SK-N-SH (cell line): ENCODE data around the gene CDX1. TPM values are rescaled to one million over a fixed set of nuclear protein-coding genes. Genes with fewer than 3 reads are reported as not detected.

Experiments
- CTCF ChIA-PET: fragments of 300-600, 350-600 bp; formaldehyde crosslinking; extraction: SDS; loops from one replicate; lab custom pipeline; 2021; lab: Yijun Ruan, JAX
- POLR2A ChIA-PET: fragments of 350-600 bp; sonication (Branson Sonifier 250); formaldehyde crosslinking; extraction: SDS; loops from one replicate; lab custom pipeline; 2020; ENCODE audit warnings: antibody characterized with exemption, inconsistent platforms; lab: Yijun Ruan, JAX
- DNase-seq: peaks from one replicate; pipeline ENCODE4 v3.0.0; 2012
- H2AFZ ChIP-seq: fragments of 200-600 bp; sonication (generic); 2 replicates; pipeline ENCODE4 v1.8.1; 2016; ENCODE audit warnings: antibody characterized with exemption, mild to moderate bottlenecking, low read depth
- H3F3A ChIP-seq: fragments of 200-600 bp; sonication (generic); replicated peaks from 2 replicates; pipeline ENCODE3; 2016; ENCODE audit warnings: antibody characterized with exemption, mild to moderate bottlenecking; ENCODE audit not compliant: insufficient read depth
- H3K27ac ChIP-seq, 2 experiments: fragments of 200-500 bp in 1 of 2; fragments of 200-600 bp in 1 of 2; sonication (Bioruptor generic) in 1 of 2; sonication (generic), shearing (Covaris generic) in 1 of 2; 2 replicates each; pipeline versions ENCODE4 v1.5.1 to v1.6.1; 2014 to 2016; ENCODE audit warnings: low read depth in 2 of 2, inconsistent platforms in 1 of 2, low read length in 1 of 2, mild to moderate bottlenecking in 1 of 2, mixed read lengths in 1 of 2
- H3K27me3 ChIP-seq: fragments of 200-600 bp; sonication (generic), shearing (Covaris generic); 2 replicates; pipeline ENCODE4 v1.6.1; 2016; ENCODE audit warnings: mixed run types; ENCODE audit not compliant: insufficient read depth
- H3K36me3 ChIP-seq, 2 experiments: fragments of 200-500 bp in 1 of 2; fragments of 200-600 bp in 1 of 2; sonication (Bioruptor generic) in 1 of 2; sonication (generic) in 1 of 2; replicated peaks in 1 of 2; 2 replicates each; pipeline versions ENCODE3 to v1.5.1; 2014 to 2016; ENCODE audit warnings: low read length in 1 of 2, mild to moderate bottlenecking in 1 of 2; ENCODE audit not compliant: insufficient read depth in 2 of 2, control insufficient read depth in 1 of 2
- H3K4me1 ChIP-seq, 2 experiments: fragments of 200-500 bp in 1 of 2; fragments of 200-600 bp in 1 of 2; sonication (Bioruptor generic) in 1 of 2; sonication (generic), shearing (Covaris generic) in 1 of 2; 2 replicates each; pipeline versions ENCODE4 v1.5.1 to v1.6.1; 2014 to 2016; ENCODE audit warnings: low read depth in 1 of 2, low read length in 1 of 2, mixed run types in 1 of 2; ENCODE audit not compliant: insufficient read depth in 2 of 2, control insufficient read depth in 1 of 2
- H3K4me2 ChIP-seq: fragments of 200-600 bp; sonication (generic), shearing (Covaris generic); 2 replicates; pipeline ENCODE4 v1.6.1; 2017; ENCODE audit warnings: mixed run types
- H3K4me3 ChIP-seq, 2 experiments: fragments of 200-500 bp in 1 of 2; fragments of 200-600 bp in 1 of 2; sonication (Bioruptor generic) in 1 of 2; sonication (generic), shearing (Covaris generic) in 1 of 2; 2 replicates each; pipeline versions ENCODE4 v1.5.1 to v1.8.1; 2014 to 2016; ENCODE audit warnings: low read depth in 2 of 2, inconsistent platforms in 1 of 2, low read length in 1 of 2, mild to moderate bottlenecking in 1 of 2, mixed read lengths in 1 of 2, moderate library complexity in 1 of 2
- H3K79me2 ChIP-seq: fragments of 200-600 bp; sonication (generic); 2 replicates; pipeline ENCODE4 v1.8.1; 2017; ENCODE audit warnings: mild to moderate bottlenecking; ENCODE audit not compliant: insufficient read depth
- H3K9ac ChIP-seq: fragments of 200-600 bp; sonication (generic); 2 replicates; pipeline ENCODE4 v1.6.1; 2017; ENCODE audit warnings: mixed run types
- H3K9me2 ChIP-seq: fragments of 200-600 bp; sonication (generic); 2 replicates; pipeline ENCODE4 v1.6.1; 2017; ENCODE audit warnings: mixed run types
- H3K9me3 ChIP-seq: fragments of 200-600 bp; sonication (generic); 2 replicates; pipeline ENCODE4 v1.6.1; 2017; ENCODE audit warnings: mixed run types, mild to moderate bottlenecking, moderate library complexity
- H4K20me1 ChIP-seq: fragments of 200-600 bp; sonication (generic); 2 replicates; pipeline ENCODE4 v1.6.1; 2017; ENCODE audit warnings: mild to moderate bottlenecking, mixed run types; ENCODE audit not compliant: insufficient read depth
- CHD2 ChIP-seq: fragments of 150-350 bp; IDR thresholded peaks from 2 replicates; pipeline ENCODE4 v1.6.1; 2018; ENCODE audit warnings: low read length; ENCODE audit not compliant: partially characterized antibody
- ELF1 ChIP-seq: IDR thresholded peaks from 2 replicates; pipeline ENCODE4 v1.4.0; 2012
- GABPA ChIP-seq: IDR thresholded peaks from 2 replicates; pipeline ENCODE4 v1.4.0; 2012; ENCODE audit warnings: low read depth, mild to moderate bottlenecking
- IRF3 ChIP-seq: fragments of 150-350 bp; IDR thresholded peaks from 2 replicates; pipeline ENCODE4 v1.6.1; 2016; ENCODE audit warnings: mild to moderate bottlenecking, low read depth, low read length
- JUND ChIP-seq: IDR thresholded peaks from 2 replicates; pipeline ENCODE4 v1.4.0; 2012
- MAX ChIP-seq: IDR thresholded peaks from 2 replicates; pipeline ENCODE4 v1.4.0; 2012; ENCODE audit warnings: low read depth
- RAD21 ChIP-seq: IDR thresholded peaks from 2 replicates; pipeline ENCODE4 v1.6.1; 2012; ENCODE audit warnings: mild to moderate bottlenecking, low read length
- RCOR1 ChIP-seq: fragments of 150-350 bp; IDR thresholded peaks from 2 replicates; pipeline ENCODE4 v1.6.1; 2017; ENCODE audit warnings: antibody characterized with exemption, low read length
- REST ChIP-seq: IDR thresholded peaks from 2 replicates; pipeline ENCODE4 v1.6.1; 2012; ENCODE audit warnings: mild to moderate bottlenecking, low read depth, low read length, moderate library complexity
- SIN3A ChIP-seq: IDR thresholded peaks from 2 replicates; pipeline ENCODE4 v1.6.1; 2012; ENCODE audit warnings: low read depth, mild to moderate bottlenecking, low read length, moderate library complexity, borderline replicate concordance
- USF1 ChIP-seq: IDR thresholded peaks from 2 replicates; pipeline ENCODE4 v1.4.0; 2012; ENCODE audit warnings: low read depth, borderline replicate concordance
- ZBTB33 ChIP-seq: IDR thresholded peaks from 2 replicates; pipeline ENCODE4 v1.4.0; 2012; ENCODE audit warnings: low read depth, borderline replicate concordance
- WGBS: methylation state at CpG from one replicate; pipeline ENCODE4 v1.1.6; 2017; ENCODE audit warnings: low lambda C conversion rate; 5-methylcytosine and 5-hydroxymethylcytosine counted together
- polyA plus RNA-seq, 3 experiments: library from polyadenylated mRNA; depleted of rRNA; stranded (reverse); fragments of >200 nt; gene quantifications; 2 replicates each; pipeline ENCODE4 v1.2.3, GENCODE V29; 2012
- TF ChIP-seq, protein P1 (sequence below): IDR thresholded peaks from 2 replicates; pipeline ENCODE4; 2012

CDX1 gene
- polyA plus RNA-seq, 1 of the 3 experiments (the other 2 are of a cell fraction): 0.23 TPM

DNA sequence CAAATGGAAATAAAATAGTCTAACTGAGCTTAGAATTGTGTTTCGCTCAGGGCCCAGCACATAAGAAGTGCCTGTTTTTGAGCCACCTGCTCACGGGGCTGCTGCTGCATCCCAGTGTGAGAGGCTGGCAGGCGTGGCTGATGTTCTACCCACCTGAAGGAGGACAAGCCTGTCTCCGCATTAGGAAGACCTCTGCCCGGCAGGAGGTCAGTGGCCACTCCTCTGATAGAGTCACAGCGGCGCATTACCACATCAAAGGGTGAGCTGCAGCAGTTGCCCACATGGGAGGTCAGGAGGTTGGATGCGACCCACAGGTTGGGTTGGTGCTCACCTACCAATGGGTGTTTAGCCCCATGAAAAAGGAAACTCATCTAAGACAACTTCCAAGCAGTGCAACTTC lies 19.6 kb downstream of the CDX1 start:
- Histone ChIP-seq H3K4me1 (peaks cover 0 to 4% of the 10 kb centered on the region in 2 experiments; a peak in 1 of 4 replicates), H3F3A (no peaks in the 10 kb centered on the region), H3K9ac (no peak overlapping the region), H3K36me3 (no peaks in the 10 kb centered on the region), H3K4me3 (no peak overlapping the region), H3K27ac (no peak overlapping the region), H3K9me2 (no peaks in the 10 kb centered on the region), H2AFZ (no peak overlapping the region), H3K79me2 (no peaks in the 10 kb centered on the region), H3K9me3 (no peaks in the 10 kb centered on the region), H3K4me2 (no peak overlapping the region), H4K20me1 (no peaks in the 10 kb centered on the region), H3K27me3 (peaks cover 27% of the 10 kb centered on the region)
- CTCF ChIA-PET: interaction anchor here (1.4 to 3.3 kb wide), 3 partner anchors 15 to 32 kb away, joined by 3 to 12 read pairs (median 5); no protein-coding TSS in a partner anchor
- WGBS: 76% methylated on average over 3 of the region's 8 CpGs
- DNase-seq: no peak
- no peak for TF ChIP-seq GABPA
- no peak for TF ChIP-seq IRF3
- no peak for TF ChIP-seq SIN3A
- TF ChIP-seq CHD2: no peak
- no peak for TF ChIP-seq REST
- TF ChIP-seq RAD21: no peak
- TF ChIP-seq JUND: no peak
- POLR2A ChIA-PET: no interaction called here

DNA sequence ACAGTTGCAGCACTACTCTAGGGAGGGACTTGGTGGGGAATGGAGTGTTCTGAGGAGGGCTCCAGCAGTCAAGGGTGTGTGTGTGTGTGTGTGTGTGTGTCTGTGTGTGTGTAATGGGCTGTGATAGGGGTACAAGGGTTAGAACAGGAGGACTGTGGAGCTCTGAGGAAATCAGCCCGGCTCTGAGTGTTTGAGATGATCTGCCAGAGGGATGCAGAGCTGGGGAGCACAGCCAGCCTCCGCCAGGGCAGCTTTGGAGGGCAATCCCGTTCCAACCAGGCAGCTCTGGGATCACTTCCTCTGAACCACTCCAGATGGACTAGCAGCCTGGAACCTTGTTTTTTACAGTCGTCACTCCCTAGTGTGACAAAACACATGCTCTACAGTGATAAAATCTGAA lies 20.3 kb downstream of the CDX1 start:
- CTCF ChIA-PET: interaction anchor here (0.8 to 3.3 kb wide), 5 partner anchors 9 to 31 kb away, joined by 3 to 12 read pairs (median 5); no protein-coding TSS in a partner anchor
- Histone ChIP-seq H3K9me2 (no peaks in the 10 kb centered on the region), H3K27me3 (peaks cover 33% of the 10 kb centered on the region), H3F3A (no peaks in the 10 kb centered on the region), H3K4me3 (no peak overlapping the region), H3K4me2 (no peak overlapping the region), H3K36me3 (no peaks in the 10 kb centered on the region), H3K79me2 (no peaks in the 10 kb centered on the region), H2AFZ (no peak overlapping the region), H3K27ac (no peak overlapping the region), H4K20me1 (no peaks in the 10 kb centered on the region), H3K9ac (no peak overlapping the region), H3K9me3 (no peaks in the 10 kb centered on the region), H3K4me1 (peaks cover 0 to 4% of the 10 kb centered on the region in 2 experiments; a peak in 1 of 4 replicates)
- WGBS: 40% methylated on average over 4 of the region's 4 CpGs
- POLR2A ChIA-PET: no interaction called here
- DNase-seq: peak; percentile 58
- TF ChIP-seq RAD21 (no peak), RCOR1 (no peak), CHD2 (no peak), ELF1 (no peak), GABPA (no peak), ZBTB33 (no peak), MAX (no peak), IRF3 (no peak), USF1 (no peak)
- TF ChIP-seq, protein P1, sequence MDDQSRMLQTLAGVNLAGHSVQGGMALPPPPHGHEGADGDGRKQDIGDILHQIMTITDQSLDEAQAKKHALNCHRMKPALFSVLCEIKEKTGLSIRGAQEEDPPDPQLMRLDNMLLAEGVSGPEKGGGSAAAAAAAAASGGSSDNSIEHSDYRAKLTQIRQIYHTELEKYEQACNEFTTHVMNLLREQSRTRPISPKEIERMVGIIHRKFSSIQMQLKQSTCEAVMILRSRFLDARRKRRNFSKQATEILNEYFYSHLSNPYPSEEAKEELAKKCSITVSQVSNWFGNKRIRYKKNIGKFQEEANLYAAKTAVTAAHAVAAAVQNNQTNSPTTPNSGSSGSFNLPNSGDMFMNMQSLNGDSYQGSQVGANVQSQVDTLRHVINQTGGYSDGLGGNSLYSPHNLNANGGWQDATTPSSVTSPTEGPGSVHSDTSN: no peak
